B cell (primary cell): Measurements from ENCODE around the gene HIPK2. TPM values are rescaled to one million over a fixed set of nuclear protein-coding genes. Genes with fewer than 3 reads are reported as not detected.

Experiments
- ATAC-seq: fragments of 200-7000 bp; cut with Tn5 transposase; one replicate; pipeline ENCODE4 v1.10.0; 2021; ENCODE audit warnings: low read depth, mild to moderate bottlenecking, moderate number of reproducible peaks, moderate library complexity
- CTCF ChIA-PET: fragments of 350-600 bp; sonication (Branson Sonifier 250); formaldehyde crosslinking; loops from one replicate; lab custom pipeline; 2021; ENCODE audit warnings: antibody characterized with exemption, inconsistent platforms; lab: Charles Lee
- POLR2A ChIA-PET: fragments of 350-600 bp; sonication (Branson Sonifier 250); formaldehyde crosslinking; loops from one replicate; lab custom pipeline; 2021; ENCODE audit warnings: antibody characterized with exemption; lab: Charles Lee
- DNase-seq: peaks from one replicate; pipeline ENCODE4 v3.0.0; 2013
- H2AFZ ChIP-seq: 2 replicates; pipeline ENCODE4 v1.6.1; 2012; ENCODE audit warnings: mild to moderate bottlenecking, low read depth, low read length; ENCODE audit not compliant: insufficient read depth, poor library complexity, severe bottlenecking
- H3K27ac ChIP-seq, 2 donors: 1 replicate in 1 of 2; 2 replicates in 1 of 2; pipeline ENCODE4 v1.5.1; 2012 to 2013; ENCODE audit warnings: low read length in 2 of 2, mild to moderate bottlenecking in 2 of 2, moderate library complexity in 1 of 2
- H3K27me3 ChIP-seq, 4 experiments: fragments of 200-600 bp in 1 of 4; sonication (generic) in 1 of 4; replicated peaks in 1 of 4; 1 replicate in 2 of 4; 2 replicates in 2 of 4; pipeline versions ENCODE4 v1.6.1 to v1.7.0; 2013 to 2016; ENCODE audit warnings: low read length in 3 of 4, mild to moderate bottlenecking in 2 of 4, mixed read lengths in 1 of 4, moderate library complexity in 1 of 4; ENCODE audit not compliant: insufficient read depth in 4 of 4, control insufficient read depth in 3 of 4; ENCODE audit errors: control extremely low read depth in 1 of 4
- H3K36me3 ChIP-seq, 2 experiments: replicated peaks in 1 of 2; 1 replicate in 1 of 2; 2 replicates in 1 of 2; pipeline versions ENCODE4 v1.6.1 to v1.7.1; 2013; ENCODE audit warnings: low read length in 1 of 2; ENCODE audit not compliant: insufficient read depth in 2 of 2, control insufficient read depth in 1 of 2; ENCODE audit errors: control extremely low read depth in 1 of 2, extremely low read depth in 1 of 2
- H3K4me1 ChIP-seq, 2 donors: fragments of 200-600 bp in 1 of 2; sonication (generic) in 1 of 2; 1 replicate in 1 of 2; 2 replicates in 1 of 2; pipeline versions ENCODE4 v1.5.1 to v1.6.1; 2013 to 2017; ENCODE audit warnings: low read length in 2 of 2; ENCODE audit not compliant: control insufficient read depth in 2 of 2, insufficient read depth in 2 of 2
- H3K4me2 ChIP-seq: replicated peaks from 2 replicates; pipeline ENCODE3; 2012; ENCODE audit warnings: mild to moderate bottlenecking, low read depth, low read length; ENCODE audit not compliant: poor library complexity, severe bottlenecking
- H3K4me3 ChIP-seq, 5 experiments: fragments of 200-600 bp in 1 of 5; sonication (generic) in 1 of 5; 1 replicate in 3 of 5; 2 replicates in 2 of 5; pipeline versions ENCODE4 v1.5.1 to v1.7.0; 2011 to 2016; ENCODE audit warnings: low read length in 4 of 5, mild to moderate bottlenecking in 4 of 5, low read depth in 2 of 5, control low read depth in 1 of 5, moderate library complexity in 1 of 5; ENCODE audit not compliant: insufficient read depth in 1 of 5; ENCODE audit errors: control extremely low read depth in 1 of 5, extremely low read depth in 1 of 5
- H3K79me2 ChIP-seq: fragments of 200-600 bp; sonication (generic); one replicate; pipeline ENCODE4 v1.6.0; 2016; ENCODE audit warnings: low read length; ENCODE audit not compliant: control insufficient read depth, insufficient read depth
- H3K9ac ChIP-seq: fragments of 200-600 bp; sonication (generic); 2 replicates; pipeline ENCODE4 v1.6.1; 2017; ENCODE audit warnings: mild to moderate bottlenecking, low read length, moderate library complexity
- H3K9me3 ChIP-seq, 3 donors: one replicate each; pipeline versions ENCODE4 v1.6.1 to v1.7.1; 2013; ENCODE audit warnings: low read length in 2 of 3; ENCODE audit not compliant: control insufficient read depth in 2 of 3, insufficient read depth in 1 of 3; ENCODE audit errors: control extremely low read depth in 1 of 3
- H4K20me1 ChIP-seq: 2 replicates; pipeline ENCODE4 v1.6.0; 2012; ENCODE audit warnings: mild to moderate bottlenecking, low read length; ENCODE audit not compliant: insufficient read depth, control insufficient read depth, poor library complexity, severe bottlenecking
- H3K27ac Mint-ChIP-seq: one replicate; pipeline ENCODE4 v1.8.0; 2021; ENCODE audit warnings: mixed read lengths
- H3K27me3 Mint-ChIP-seq: one replicate; pipeline ENCODE4 v1.8.0; 2021; ENCODE audit warnings: mixed read lengths
- H3K4me1 Mint-ChIP-seq: one replicate; pipeline ENCODE4 v1.8.0; 2021; ENCODE audit warnings: mixed read lengths
- H3K4me3 Mint-ChIP-seq: one replicate; pipeline ENCODE4 v1.8.0; 2021; ENCODE audit warnings: mixed read lengths
- H3K9me3 Mint-ChIP-seq: one replicate; pipeline ENCODE4 v1.8.0; 2022; ENCODE audit warnings: mixed read lengths; ENCODE audit not compliant: insufficient read depth
- EZH2 ChIP-seq: IDR thresholded peaks from 2 replicates; pipeline ENCODE4 v1.6.1; 2012; ENCODE audit warnings: borderline replicate concordance, low read depth, mild to moderate bottlenecking, moderate library complexity, low read length; ENCODE audit not compliant: insufficient read depth, poor library complexity, severe bottlenecking
- WGBS: methylation state at CpG from one replicate; pipeline ENCODE4 v1.1.5; 2013; ENCODE audit warnings: missing lambda C conversion rate; ENCODE audit not compliant: insufficient coverage; 5-methylcytosine and 5-hydroxymethylcytosine counted together
- intact Hi-C: fragments of 100-400 bp; cut with micrococcal nuclease; formaldehyde crosslinking; loops from one replicate; pipeline ENCODE4 v1.10.0; 2022
- polyA plus RNA-seq: library from polyadenylated mRNA; depleted of rRNA; stranded (reverse); fragments of >200 nt; gene quantifications from 2 replicates; pipeline ENCODE4 v1.2.3, GENCODE V29; 2012
- total RNA-seq, 2 donors: library from RNA; stranded (reverse); fragments of 120-200 nt in 1 of 2; gene quantifications; 1 replicate in 1 of 2; 2 replicates in 1 of 2; pipeline versions ENCODE4 v1.2.3 to v1.2.4, GENCODE V29; 2013 to 2022
- TF ChIP-seq, protein P1 (sequence below): fragments of 200-600 bp; IDR thresholded peaks from one replicate; pipeline ENCODE4 v1.8.0; 2022; ENCODE audit warnings: antibody characterized with exemption, mild to moderate bottlenecking

HIPK2 gene
- total and polyA plus RNA-seq, 2 donors (not counting 1 experiment from before 2014, with no cell fraction given): 6.8 to 58.2 TPM

DNA sequence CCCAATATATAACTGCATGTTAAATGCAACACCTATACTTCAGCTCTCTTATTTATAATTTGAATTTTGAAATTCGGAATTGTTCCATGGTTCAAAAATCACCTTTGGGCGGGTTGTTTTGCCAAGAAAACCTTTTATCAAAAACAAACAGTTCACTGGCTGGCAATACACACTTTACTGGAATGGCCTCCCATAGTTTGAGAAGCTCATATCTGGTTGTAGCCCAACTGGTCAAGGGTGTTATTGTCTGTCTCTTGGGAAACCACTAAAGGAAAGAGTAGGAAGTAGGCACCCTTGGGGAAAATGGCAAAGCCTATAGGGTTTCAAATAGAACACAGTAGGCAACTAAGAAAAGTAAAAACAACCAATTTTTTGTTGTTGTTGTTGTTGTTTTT is 117.9 kb downstream of the HIPK2 start:
- H3K9me3 Mint-ChIP-seq: no peaks in the 10 kb centered on the region
- no peak overlapping the region for H2AFZ ChIP-seq
- H3K4me1 ChIP-seq: peaks cover 0 to 4% of the 10 kb centered on the region in 2 donors
- POLR2A ChIA-PET: no interaction called here
- no peaks in the 10 kb centered on the region for H4K20me1 ChIP-seq
- no peak overlapping the region for H3K4me2 ChIP-seq
- TF ChIP-seq, protein P1, sequence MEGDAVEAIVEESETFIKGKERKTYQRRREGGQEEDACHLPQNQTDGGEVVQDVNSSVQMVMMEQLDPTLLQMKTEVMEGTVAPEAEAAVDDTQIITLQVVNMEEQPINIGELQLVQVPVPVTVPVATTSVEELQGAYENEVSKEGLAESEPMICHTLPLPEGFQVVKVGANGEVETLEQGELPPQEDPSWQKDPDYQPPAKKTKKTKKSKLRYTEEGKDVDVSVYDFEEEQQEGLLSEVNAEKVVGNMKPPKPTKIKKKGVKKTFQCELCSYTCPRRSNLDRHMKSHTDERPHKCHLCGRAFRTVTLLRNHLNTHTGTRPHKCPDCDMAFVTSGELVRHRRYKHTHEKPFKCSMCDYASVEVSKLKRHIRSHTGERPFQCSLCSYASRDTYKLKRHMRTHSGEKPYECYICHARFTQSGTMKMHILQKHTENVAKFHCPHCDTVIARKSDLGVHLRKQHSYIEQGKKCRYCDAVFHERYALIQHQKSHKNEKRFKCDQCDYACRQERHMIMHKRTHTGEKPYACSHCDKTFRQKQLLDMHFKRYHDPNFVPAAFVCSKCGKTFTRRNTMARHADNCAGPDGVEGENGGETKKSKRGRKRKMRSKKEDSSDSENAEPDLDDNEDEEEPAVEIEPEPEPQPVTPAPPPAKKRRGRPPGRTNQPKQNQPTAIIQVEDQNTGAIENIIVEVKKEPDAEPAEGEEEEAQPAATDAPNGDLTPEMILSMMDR: no peak
- TF ChIP-seq EZH2: no peak
- intact Hi-C loops: no loop called here
- H3K27me3 Mint-ChIP-seq: no peaks in the 10 kb centered on the region
- 100% methylated on average over 1 of the region's 2 CpGs for WGBS
- DNase-seq (no peak), ATAC-seq (no peak)
- no peaks in the 10 kb centered on the region for H3K36me3 ChIP-seq
- peaks cover 11% of the 10 kb centered on the region for H3K4me1 Mint-ChIP-seq
- H3K79me2 ChIP-seq: peaks cover 5% of the 10 kb centered on the region
- no peak overlapping the region for H3K4me3 Mint-ChIP-seq
- no peaks in the 10 kb centered on the region for H3K9me3 ChIP-seq
- H3K9ac ChIP-seq: no peak overlapping the region
- no peaks in the 10 kb centered on the region for H3K27me3 ChIP-seq
- no peak overlapping the region for H3K4me3 ChIP-seq
- no peak overlapping the region for H3K27ac Mint-ChIP-seq
- H3K27ac ChIP-seq: no peak overlapping the region
- CTCF ChIA-PET: interaction anchor here (1.1 to 4.0 kb wide), 2 partner anchors 14 kb away, joined by 3 to 20 read pairs; no protein-coding TSS in a partner anchor

- Mint-ChIP-seq H3K27me3 (no peaks in the 10 kb centered on the region), H3K9me3 (no peaks in the 10 kb centered on the region), H3K4me3 (no peak overlapping the region), H3K4me1 (peaks cover 11% of the 10 kb centered on the region), H3K27ac (no peak overlapping the region)
- peaks cover 0 to 4% of the 10 kb centered on the region in 2 donors for H3K4me1 ChIP-seq
- H3K4me2 ChIP-seq: no peak overlapping the region
- ATAC-seq (no peak), DNase-seq (no peak)
- ChIA-PET POLR2A (no interaction called here), CTCF (interaction anchor here (1.1 to 4.0 kb wide), 2 partner anchors 13 to 14 kb away, joined by 3 to 20 read pairs; no protein-coding TSS in a partner anchor)
- intact Hi-C loops: no loop called here
- no peaks in the 10 kb centered on the region for H3K27me3 ChIP-seq
- no peak overlapping the region for H3K27ac ChIP-seq
- no peaks in the 10 kb centered on the region for H4K20me1 ChIP-seq
- H3K9me3 ChIP-seq: no peaks in the 10 kb centered on the region
- TF ChIP-seq EZH2: no peak
- TF ChIP-seq, protein P1: no peak
- no peak overlapping the region for H2AFZ ChIP-seq
- H3K4me3 ChIP-seq: no peak overlapping the region
- 97% methylated on average over 14 of the region's 14 CpGs for WGBS
- no peak overlapping the region for H3K9ac ChIP-seq
- H3K79me2 ChIP-seq: peaks cover 3% of the 10 kb centered on the region
- no peaks in the 10 kb centered on the region for H3K36me3 ChIP-seq
These were observed 118.7 kb downstream of the HIPK2 start for GRCh38 chr7:139658908-139659675.
